HTR-8/SVneo (cell line): ENCODE measurements around the gene MACROH2A1.

ENCODE experiments used
- DNase-seq: peaks from one replicate; pipeline ENCODE4 v3.0.0; 2011; ENCODE audit warnings: low spot score, mixed read lengths; ENCODE audit not compliant: insufficient read length
- FAIRE-seq: peaks from 2 replicates; lab custom pipeline; 2011; peaks lifted over from hg19 to GRCh38; lab: Jason Lieb, UNC

Gene MACROH2A1

DNA sequence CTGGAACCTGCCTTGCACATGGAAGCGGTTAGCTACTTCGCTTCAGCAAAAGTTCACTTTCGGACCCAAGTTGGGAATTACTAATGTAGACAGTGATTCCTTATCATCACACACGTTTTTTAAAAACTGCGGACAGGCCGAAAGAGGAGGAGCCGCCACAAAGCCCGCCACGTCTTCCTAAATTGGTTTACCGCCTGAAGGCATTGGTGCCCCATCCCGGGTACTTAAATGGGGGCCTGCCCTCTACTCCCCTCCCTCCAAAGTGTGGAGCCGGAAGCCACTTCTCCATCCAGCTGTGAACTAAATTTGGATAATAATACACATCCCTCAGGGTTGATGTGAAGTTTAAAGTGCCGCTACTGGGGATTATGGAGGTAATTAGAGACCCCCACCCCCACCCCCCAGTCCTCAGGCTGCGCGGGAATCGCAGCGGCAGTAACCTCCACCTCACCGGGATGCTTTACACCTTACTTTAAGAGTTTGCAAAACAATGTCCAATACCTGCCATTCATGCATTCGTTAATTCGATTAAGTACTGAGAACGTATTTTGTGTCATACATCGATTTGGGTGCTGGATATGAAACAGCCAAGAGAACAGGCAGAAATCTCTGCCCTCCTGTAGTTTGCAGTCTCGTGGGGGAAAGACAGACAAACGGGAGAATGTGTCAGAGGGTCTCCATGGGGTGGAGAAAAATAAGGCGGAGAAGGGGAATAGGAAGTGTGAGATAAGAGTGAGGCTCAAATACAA, 937 bp upstream of the MACROH2A1 start:
- FAIRE-seq (no peak), DNase-seq (no peak)

DNA sequence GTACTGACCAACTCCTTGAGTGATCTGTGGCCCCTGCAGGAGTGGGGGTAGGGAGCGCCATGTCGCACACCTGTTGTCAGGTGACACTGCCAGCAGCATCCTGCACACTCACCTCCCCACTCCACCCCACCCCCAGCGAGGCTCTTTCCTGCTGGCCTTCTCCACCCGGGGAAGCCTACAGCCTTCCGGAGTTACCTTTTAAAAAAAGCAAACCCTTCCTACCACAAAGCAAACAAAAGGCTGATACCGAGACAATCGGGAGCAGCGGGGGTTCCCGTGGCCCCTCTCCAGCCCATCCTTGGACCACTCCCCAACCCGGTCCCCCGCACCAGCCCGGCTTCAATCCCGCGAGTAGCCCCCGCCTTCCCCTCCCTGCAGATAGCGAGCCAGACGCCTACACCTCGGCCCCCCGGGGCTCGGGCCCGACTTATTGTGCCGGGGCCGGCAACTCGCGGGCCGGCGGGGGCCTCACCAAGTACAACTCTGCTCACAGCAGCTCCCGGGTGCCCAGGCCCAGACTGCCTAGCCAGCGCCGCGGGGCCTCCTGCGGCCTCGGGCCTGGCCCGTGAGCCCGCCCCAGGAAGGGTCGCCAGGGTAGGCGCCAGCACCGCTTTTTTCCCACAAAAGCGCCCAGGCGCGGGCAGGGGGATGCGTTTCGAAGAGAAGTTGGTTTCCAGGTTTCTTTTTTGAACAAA, 724 bp downstream of the MACROH2A1 start:
- no peak for FAIRE-seq
- no peak for DNase-seq

DNA sequence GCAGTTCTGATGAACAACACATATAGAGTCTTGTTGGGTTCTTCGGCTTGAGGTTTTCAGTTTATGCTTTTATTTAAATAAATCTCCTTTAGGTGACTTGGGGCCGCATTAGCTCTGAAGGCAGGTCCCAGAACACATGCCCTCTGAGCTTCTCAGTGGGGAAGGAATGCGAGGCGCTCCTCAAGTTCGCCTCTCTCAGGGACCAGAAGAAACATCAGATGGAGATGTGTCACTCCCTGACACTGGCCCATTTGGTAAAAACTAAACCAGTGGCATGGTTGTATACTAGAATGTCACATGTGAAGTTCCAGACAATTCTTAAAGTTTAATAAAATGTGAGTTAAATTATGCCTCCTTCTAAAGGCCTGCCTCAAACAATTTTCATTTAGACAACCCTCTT, 1.9 kb downstream of the MACROH2A1 start:
- DNase-seq (no peak), FAIRE-seq (no peak)

GRCh38 chr5:135396459-135397055, 2.5 kb downstream of the MACROH2A1 start:
- no peak for FAIRE-seq
- DNase-seq: no peak

- no peak for DNase-seq
- no peak for FAIRE-seq
Observed at GRCh38 chr5:135395866-135396265, 3.2 kb downstream of the MACROH2A1 start.

- DNase-seq (no peak), FAIRE-seq (no peak)
Observed at GRCh38 chr5:135395451-135395850, 3.6 kb downstream of the MACROH2A1 start.

DNA sequence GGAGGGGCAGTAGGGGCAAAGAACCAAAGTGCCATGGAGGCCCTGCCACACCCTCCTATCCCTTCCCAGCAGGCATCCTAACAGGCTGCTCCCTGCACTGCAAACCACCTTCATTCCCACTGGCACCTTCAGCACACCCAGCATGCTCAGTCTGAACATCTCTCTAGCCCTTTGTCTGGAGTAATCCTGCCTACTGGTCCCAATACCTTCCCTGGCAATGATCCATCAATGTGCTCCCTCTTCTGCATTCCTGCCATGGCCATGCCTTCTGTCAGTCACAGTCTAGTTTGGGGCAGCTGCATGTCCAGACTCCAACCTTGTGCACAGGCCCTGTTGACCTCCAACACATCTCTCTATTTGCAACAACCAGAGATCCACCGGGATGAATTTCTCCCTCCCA, 4.9 kb downstream of the MACROH2A1 start:
- no peak for DNase-seq
- FAIRE-seq: no peak

DNA sequence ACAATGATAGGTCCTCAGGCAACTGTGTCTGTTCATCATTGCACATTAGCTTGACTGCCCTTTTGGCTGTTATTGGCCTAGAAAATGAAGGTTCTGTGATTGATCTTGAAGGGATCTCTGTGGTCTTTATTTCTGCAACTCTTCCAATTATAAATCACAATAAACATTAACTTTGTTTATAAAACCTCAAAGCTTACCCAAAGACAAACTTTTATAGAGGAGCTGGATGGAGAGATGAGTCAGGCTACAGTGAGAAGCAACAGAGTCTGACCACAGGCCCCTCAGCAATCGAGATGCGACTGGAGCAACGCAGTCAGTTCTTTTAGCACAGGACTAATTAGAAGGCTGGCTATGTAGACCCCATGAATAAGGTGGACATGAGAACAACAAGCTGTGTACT, 5.3 kb downstream of the MACROH2A1 start:
- FAIRE-seq: no peak
- DNase-seq: no peak

DNA sequence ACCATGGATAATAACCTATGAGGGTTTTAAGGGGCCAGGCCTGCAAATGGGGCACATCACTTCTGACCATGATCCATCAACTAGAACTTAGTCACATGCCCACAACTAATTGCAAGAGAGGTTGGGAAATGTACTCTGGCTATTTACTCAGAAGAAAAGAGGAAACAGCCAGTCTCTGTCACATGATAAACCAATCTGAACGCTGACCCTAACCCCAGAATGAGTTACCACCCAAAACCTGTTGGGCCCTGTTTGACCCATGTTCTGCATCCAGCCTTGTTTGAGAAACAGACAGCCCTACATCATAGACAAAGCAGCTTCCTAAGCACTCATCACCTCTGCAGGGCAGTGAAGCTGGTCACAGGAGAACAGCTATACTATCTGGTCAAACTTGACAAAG, 5.8 kb downstream of the MACROH2A1 start:
- FAIRE-seq (no peak), DNase-seq (no peak)

DNA sequence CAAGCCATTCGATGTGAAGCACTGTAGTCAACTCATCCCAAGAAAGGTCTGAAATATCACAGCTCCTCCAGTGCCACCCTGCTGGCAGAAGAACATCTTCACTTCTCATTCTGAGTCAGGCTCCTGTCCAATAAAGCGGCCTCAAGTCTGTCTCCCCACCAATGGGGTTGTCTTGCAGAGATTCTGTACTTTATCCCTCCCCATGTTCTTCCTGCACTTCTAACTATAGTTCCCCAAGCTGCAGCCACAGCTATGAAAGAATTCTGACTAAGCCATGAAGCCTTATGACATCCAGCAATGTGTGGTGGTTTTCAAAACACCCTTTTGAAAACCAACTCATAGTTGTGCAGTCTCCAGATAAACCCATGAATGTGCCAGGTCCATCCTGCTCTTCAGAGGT, 6.8 kb downstream of the MACROH2A1 start:
- DNase-seq (no peak), FAIRE-seq (no peak)

DNA sequence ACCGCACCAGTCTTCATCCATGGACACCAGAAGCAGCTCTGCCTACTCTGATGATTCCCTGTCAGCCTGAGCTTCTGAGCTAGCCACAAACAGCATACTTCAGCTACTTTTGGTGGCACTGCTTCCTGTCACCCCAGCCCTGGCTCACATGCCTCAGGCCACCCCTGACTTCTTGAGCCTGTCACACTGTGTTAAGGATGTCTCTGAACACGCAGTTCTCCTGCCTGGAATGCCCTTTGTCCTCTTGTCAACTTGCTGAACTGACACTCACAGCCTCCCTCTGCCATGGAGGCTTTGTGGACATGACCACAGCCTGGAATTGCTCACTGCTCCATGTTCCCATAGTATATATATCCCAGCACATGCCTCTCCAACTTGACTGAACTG, 7.2 kb downstream of the MACROH2A1 start:
- FAIRE-seq: no peak

DNA sequence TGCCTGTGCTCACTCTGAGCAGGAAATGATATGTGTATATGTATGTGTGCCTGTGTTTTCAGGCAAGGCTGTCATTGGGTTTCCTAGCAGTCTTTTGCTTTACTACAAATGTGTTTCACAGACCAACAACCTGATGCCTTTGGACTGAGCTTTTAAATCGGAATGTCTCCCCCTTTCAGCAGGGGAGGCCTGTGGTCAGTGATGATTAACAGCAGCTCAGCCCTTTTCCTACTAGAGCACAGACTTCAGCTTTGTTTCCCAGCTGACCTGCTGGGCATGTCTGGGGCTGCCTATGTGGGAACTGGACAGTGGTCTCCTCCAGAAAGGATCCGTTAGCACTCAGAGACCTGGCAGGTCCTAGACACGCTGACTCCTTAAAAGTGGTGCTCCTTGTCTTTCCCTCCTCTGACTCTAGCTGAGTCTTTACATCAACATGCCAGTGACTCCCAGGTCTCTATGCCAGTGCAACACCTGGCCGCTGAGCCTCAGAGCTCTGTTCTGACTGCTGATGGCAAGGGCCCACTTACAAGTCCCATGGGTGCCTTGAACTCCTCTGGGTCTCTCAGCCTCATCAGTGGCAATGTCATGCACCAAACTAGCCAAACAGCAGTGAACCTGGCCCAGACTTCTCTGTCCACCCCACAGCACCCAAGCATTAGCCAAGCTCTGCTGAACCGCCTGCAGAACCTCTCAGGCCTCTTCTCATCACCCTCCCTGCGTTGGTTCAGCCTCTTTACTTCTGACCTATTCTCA, 7.7 kb downstream of the MACROH2A1 start:
- FAIRE-seq (no peak), DNase-seq (no peak)

More for the DNA sequence above, 7.2 kb downstream of the MACROH2A1 start:
- no peak for DNase-seq

GRCh38 chr5:135388860-135389435, 10.1 kb downstream of the MACROH2A1 start:
- no peak for DNase-seq
- no peak for FAIRE-seq

DNA sequence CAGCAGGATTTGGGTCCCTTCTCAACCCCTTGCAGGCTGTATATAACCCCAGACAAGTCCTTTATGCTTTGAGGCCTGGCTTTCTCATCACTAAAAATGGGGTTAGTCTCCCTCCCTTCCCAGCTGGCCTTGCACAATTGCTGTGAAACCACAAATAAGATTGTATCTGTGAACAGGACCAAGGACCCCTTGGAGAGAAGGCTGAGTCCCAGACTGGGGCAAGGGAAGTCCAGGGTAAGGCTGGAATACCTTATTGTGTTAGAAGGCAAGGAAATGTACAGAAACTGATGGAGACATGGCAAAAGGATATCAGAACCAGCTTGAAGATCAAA, 11.4 kb downstream of the MACROH2A1 start:
- FAIRE-seq (no peak), DNase-seq (no peak)

GRCh38 chr5:135386886-135387628, 12.0 kb downstream of the MACROH2A1 start:
- no peak for FAIRE-seq
- DNase-seq: peak; percentile 59

DNA sequence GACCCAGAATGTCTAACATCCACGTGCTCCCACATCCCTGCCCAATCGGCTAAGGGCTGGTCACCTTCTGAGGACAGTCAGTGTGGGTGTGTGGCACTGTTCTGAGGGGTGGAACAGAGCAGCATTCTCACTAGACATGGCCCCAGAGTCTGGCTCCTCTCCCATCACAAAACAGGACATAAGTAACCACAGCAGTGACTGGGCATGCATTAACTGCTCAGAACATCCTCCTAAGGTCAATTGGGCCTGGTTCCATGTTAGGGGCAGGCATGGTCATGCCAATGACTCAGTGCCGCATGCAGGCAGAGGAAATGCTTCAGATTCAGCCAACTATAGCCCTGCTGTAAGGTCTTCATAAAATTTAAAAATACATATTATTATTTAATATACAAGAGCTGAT, 12.9 kb downstream of the MACROH2A1 start:
- DNase-seq (no peak), FAIRE-seq (no peak)

GRCh38 chr5:135385576-135385975, 13.5 kb downstream of the MACROH2A1 start:
- DNase-seq (no peak), FAIRE-seq (no peak)

- DNase-seq (no peak), FAIRE-seq (no peak)
Observed at GRCh38 chr5:135384898-135385297, 14.1 kb downstream of the MACROH2A1 start.

GRCh38 chr5:135383803-135384495, 15.1 kb downstream of the MACROH2A1 start:
- FAIRE-seq: no peak
- no peak for DNase-seq
